Measurements from ENCODE around the gene TPRX1. TPM values are rescaled to one million over a fixed set of nuclear protein-coding genes. Genes with fewer than 3 reads are reported as not detected.
"Not testable (repeated sequence)": the region's sequence is repeated elsewhere in the genome, so short reads cannot be mapped to it uniquely, and the experiment has no call there.

Gene TPRX1
- total RNA-seq, 2 donors from 2014 or later, result not detected

DNA sequence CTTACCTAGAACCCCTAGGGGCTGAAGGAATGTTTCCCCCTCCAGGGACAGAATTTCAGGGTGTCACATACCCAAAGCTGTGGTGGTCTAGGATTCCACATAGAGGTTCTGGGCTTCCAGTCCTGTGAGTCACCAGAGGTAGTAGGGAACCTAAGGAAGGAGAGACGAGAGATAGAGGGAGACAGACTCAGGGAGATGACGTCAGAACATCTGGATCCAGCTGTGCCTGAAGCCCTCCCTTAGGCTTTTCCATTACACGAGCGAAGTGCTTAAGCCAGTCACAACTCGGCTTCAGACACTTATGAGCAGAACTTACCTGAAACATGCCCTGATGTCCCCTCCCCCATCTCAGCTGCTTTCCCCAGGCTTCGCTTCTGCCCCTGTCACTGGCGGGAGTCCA lies 37.7 kb downstream of the TPRX1 start:
- H3K27me3 Mint-ChIP-seq, result no peaks in the 10 kb centered on the region
- H3K4me3 Mint-ChIP-seq, result no peak overlapping the region
- no peaks in the 10 kb centered on the region for H3K9me3 Mint-ChIP-seq
- H3K36me3 Mint-ChIP-seq (ENCODE audit: low read depth), result no peaks in the 10 kb centered on the region
- no peak for ATAC-seq (replicated peaks)
- H3K4me1 Mint-ChIP-seq, result peaks cover 9% of the 10 kb centered on the region
- H3K27ac Mint-ChIP-seq, result no peak overlapping the region

DNA sequence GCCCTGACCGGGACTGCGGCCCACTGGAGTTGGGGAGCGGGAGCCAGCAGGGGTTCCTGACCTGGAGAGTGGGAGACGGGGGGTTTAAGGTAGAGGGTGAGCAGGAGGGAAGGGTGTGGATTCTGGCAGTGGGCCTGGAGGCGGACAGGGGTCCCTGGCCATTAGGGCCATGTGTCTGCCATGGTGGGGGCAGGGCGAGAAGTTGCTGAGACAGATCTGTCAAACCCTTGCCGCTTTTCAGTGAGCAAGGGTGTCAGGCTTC lies 38.1 kb downstream of the TPRX1 start:
- no peaks in the 10 kb centered on the region for H3K27me3 Mint-ChIP-seq
- H3K36me3 Mint-ChIP-seq (ENCODE audit: low read depth), result no peaks in the 10 kb centered on the region
- H3K9me3 Mint-ChIP-seq, result no peaks in the 10 kb centered on the region
- peaks cover 9% of the 10 kb centered on the region for H3K4me1 Mint-ChIP-seq
- no peak for ATAC-seq (replicated peaks)
- no peak overlapping the region for H3K4me3 Mint-ChIP-seq
- no peak overlapping the region for H3K27ac Mint-ChIP-seq

GRCh38 chr19:47765523-47766358 lies 38.6 kb downstream of the TPRX1 start:
- ATAC-seq (replicated peaks), result peak; percentile 65
- no peaks in the 10 kb centered on the region for H3K27me3 Mint-ChIP-seq
- no peaks in the 10 kb centered on the region for H3K9me3 Mint-ChIP-seq
- H3K27ac Mint-ChIP-seq, result no peak overlapping the region
- H3K4me1 Mint-ChIP-seq, result peaks cover 9% of the 10 kb centered on the region
- H3K4me3 Mint-ChIP-seq, result no peak overlapping the region
- no peaks in the 10 kb centered on the region for H3K36me3 Mint-ChIP-seq (ENCODE audit: low read depth)

- not testable (repeated sequence) for H3K27me3 Mint-ChIP-seq; H3K36me3 Mint-ChIP-seq (ENCODE audit: low read depth); H3K9me3 Mint-ChIP-seq; H3K4me1 Mint-ChIP-seq; H3K27ac Mint-ChIP-seq; H3K4me3 Mint-ChIP-seq; ATAC-seq (replicated peaks)
Measured at GRCh38 chr19:47764705-47765104, 39.6 kb downstream of the TPRX1 start.

DNA sequence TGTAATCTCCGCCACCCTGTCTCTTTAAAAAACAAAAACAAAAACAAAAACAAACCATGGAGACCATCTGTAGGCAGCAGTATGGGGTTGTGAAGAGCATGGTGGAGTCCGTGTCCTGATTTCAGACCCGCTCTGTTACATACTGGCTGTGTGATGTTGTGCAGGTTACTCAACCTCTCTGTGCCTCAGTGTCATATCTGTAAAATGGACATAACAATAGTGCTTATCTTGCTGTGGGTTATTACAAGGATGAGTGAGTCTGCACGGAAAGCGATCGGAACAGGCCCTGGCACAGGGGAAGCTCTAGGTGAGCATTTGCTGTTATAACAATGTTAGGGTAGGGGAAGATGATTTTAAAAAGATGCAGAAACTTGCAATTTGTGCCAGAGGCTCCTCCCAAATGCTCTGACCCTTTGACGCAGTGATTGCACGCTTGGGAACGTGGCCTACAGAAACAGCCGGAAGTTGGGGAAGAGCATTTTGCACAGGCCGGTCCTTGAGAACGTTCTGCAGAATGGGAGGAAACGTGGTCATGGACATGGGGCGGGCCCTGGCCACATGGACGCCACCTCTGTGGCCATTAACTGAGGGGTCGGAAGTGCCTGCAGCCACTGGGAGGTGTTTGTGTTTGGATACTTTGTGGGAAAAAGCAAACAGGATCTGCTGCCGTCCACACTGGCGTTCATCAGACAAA lies 41.6 kb downstream of the TPRX1 start:
- Mint-ChIP-seq H3K9me3 (no peaks in the 10 kb centered on the region), H3K27me3 (no peaks in the 10 kb centered on the region), H3K4me1 (peaks cover 4% of the 10 kb centered on the region), H3K36me3 (ENCODE audit: low read depth) (peaks cover 17% of the 10 kb centered on the region), H3K27ac (no peak overlapping the region), H3K4me3 (no peak overlapping the region)
- ATAC-seq (replicated peaks), result no peak

DNA sequence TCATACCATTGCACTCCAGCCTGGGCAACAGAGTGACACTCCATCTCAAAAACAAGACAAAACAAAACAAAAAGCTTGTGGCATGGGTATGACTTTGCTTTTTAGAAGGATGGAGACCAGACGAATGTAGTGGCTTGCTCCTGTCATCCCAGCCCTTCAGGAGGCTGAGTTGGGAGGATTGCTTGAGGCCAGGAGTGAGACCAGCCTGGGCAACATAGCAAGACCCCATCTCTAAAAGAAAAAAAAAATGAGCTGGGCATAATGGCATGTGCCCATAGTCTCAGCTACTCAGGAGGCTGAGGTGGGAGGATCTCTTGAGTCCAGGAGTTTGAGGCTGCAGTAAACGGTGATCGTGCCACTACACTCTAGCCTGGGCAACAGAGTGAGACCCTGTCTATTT lies 42.2 kb downstream of the TPRX1 start:
- Mint-ChIP-seq H3K9me3 (no peaks in the 10 kb centered on the region), H3K36me3 (ENCODE audit: low read depth) (peaks cover 23% of the 10 kb centered on the region), H3K4me1 (peaks cover 4% of the 10 kb centered on the region), H3K4me3 (no peak overlapping the region), H3K27ac (no peak overlapping the region), H3K27me3 (no peaks in the 10 kb centered on the region)
- ATAC-seq (replicated peaks), result no peak

DNA sequence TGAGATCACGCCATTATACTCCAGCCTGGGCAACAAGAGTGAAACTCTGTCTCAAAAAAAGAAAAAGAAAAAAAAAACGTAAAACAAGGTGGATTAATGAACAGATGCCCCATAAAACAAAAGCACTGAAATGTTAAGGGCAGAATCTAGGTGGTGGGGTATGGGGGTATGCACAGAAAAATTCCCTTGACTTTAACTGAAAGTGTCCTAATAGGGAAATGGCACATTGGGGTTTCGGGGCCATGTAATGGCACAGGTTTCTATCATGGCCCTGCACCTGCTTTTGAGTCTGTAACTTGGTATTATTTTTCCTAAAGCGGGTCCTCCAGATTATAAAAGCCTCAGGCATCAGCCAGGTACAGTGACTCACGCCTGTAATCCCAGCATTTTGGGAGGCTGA lies 42.8 kb downstream of the TPRX1 start:
- Mint-ChIP-seq H3K27ac (no peak overlapping the region), H3K4me1 (peaks cover 4% of the 10 kb centered on the region), H3K9me3 (no peaks in the 10 kb centered on the region), H3K36me3 (ENCODE audit: low read depth) (peaks cover 29% of the 10 kb centered on the region), H3K27me3 (no peaks in the 10 kb centered on the region), H3K4me3 (no peak overlapping the region)
- no peak for ATAC-seq (replicated peaks)

DNA sequence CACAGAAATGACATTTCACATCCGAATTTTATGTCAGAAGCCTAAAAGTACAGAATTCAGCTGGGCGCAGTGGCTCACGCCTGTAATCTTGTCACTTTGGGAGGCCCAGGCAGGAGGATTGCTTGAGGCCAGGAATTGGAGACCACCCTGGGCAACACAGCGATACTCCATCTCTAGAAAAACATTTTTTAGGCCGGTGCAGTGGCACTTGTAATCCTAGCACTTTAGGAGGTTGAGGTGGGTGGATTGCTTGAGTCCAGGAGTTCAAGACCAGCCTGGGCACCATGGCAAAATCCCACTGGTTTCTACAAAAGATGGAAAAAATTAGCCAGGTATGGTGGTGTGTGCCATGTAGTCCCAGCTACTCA lies 43.7 kb downstream of the TPRX1 start:
- Mint-ChIP-seq H3K27ac (no peak overlapping the region), H3K36me3 (ENCODE audit: low read depth) (peaks cover 35% of the 10 kb centered on the region), H3K27me3 (no peaks in the 10 kb centered on the region), H3K4me1 (peaks cover 4% of the 10 kb centered on the region), H3K4me3 (no peak overlapping the region), H3K9me3 (no peaks in the 10 kb centered on the region)
- no peak for ATAC-seq (replicated peaks)

GRCh38 chr19:47758443-47758804 lies 45.9 kb downstream of the TPRX1 start:
- no peak for ATAC-seq (replicated peaks)
- Mint-ChIP-seq H3K4me3 (no peak overlapping the region), H3K4me1 (no peaks in the 10 kb centered on the region), H3K9me3 (no peaks in the 10 kb centered on the region), H3K27me3 (no peaks in the 10 kb centered on the region), H3K36me3 (ENCODE audit: low read depth) (peaks cover 45% of the 10 kb centered on the region), H3K27ac (no peak overlapping the region)

DNA sequence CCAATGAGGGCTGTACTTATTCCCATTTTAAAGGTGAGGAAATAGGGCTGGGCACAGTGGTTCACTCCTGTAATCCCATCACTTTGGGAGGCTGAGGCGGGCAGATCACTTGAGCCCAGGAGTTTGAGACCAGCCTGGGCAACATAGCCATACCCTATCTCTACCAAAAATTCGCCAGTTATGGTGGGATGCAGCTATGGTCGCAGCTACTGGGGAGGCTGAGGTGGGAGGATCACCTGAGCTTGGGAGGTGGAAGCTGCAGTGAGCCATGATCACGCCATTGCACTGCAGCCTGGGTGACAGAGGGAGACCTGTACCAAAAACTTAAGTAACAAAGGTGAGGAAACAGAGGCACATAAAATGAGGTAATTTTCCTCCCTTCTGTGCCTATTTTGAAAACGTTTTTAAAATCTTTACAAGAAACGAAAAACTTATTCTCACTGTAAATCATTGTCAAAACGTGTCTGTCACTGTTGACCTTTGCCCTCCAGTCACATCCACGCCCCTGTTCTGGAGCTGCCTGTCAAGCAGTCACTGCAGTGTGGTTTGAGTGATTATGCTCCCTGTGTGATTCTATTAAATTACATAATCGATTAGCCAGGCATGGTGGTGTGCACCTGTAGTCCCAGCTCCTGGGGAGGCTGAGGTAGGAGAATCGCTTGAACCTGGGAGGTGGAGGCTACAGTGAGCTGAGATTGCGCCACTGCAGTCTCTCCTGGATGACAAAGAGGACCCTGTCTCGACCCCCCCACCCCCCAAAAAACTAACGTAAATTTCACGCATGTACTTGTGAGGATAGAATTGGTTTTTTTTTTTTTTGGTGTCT lies 46.5 kb downstream of the TPRX1 start:
- no peaks in the 10 kb centered on the region for H3K27me3 Mint-ChIP-seq
- no peak overlapping the region for H3K27ac Mint-ChIP-seq
- peaks cover 50% of the 10 kb centered on the region for H3K36me3 Mint-ChIP-seq (ENCODE audit: low read depth)
- no peaks in the 10 kb centered on the region for H3K9me3 Mint-ChIP-seq
- no peak for ATAC-seq (replicated peaks)
- no peaks in the 10 kb centered on the region for H3K4me1 Mint-ChIP-seq
- H3K4me3 Mint-ChIP-seq, result no peak overlapping the region

DNA sequence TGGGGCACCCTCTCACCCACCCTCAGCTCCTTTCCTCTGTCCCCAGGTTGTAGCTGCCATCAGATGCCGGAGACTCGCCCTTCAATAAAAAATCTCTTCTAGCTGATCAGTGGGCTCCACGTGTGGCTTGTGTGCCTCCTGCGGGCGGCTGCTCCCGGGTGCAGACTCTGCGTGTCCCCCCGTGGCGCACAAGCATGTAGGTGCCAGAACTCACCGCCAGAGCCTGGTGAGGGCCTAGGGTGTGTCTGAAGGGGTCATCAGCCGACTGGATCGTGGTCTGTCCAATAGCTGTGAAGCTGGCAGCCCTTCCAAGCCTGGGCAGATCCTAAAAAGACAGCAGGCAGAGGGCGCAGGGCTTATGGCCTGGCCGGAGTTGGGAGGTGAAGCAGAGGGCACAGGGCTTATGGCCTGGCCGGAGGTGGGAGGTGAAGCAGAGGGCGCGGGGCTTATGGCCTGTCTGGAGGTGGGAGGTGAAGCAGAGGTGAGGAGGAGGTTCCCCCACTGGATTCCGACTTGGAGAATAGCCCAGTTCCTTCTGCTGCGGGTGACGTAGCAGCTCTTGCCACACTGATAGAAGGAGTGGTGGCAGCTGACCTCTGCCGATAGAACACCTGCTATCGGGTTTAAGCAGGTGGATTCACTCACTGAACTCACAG lies 47.3 kb downstream of the TPRX1 start:
- H3K27me3 Mint-ChIP-seq, result no peaks in the 10 kb centered on the region
- no peak for ATAC-seq (replicated peaks)
- no peak overlapping the region for H3K27ac Mint-ChIP-seq
- no peak overlapping the region for H3K4me3 Mint-ChIP-seq
- H3K36me3 Mint-ChIP-seq (ENCODE audit: low read depth), result peaks cover 58% of the 10 kb centered on the region
- H3K9me3 Mint-ChIP-seq, result no peaks in the 10 kb centered on the region
- no peaks in the 10 kb centered on the region for H3K4me1 Mint-ChIP-seq

GRCh38 chr19:47756627-47756929 lies 47.8 kb downstream of the TPRX1 start:
- H3K9me3 Mint-ChIP-seq, result no peaks in the 10 kb centered on the region
- no peak overlapping the region for H3K27ac Mint-ChIP-seq
- ATAC-seq (replicated peaks), result no peak
- H3K27me3 Mint-ChIP-seq, result no peaks in the 10 kb centered on the region
- no peaks in the 10 kb centered on the region for H3K4me1 Mint-ChIP-seq
- H3K4me3 Mint-ChIP-seq, result no peak overlapping the region
- peaks cover 63% of the 10 kb centered on the region for H3K36me3 Mint-ChIP-seq (ENCODE audit: low read depth)

GRCh38 chr19:47755762-47756626 lies 48.4 kb downstream of the TPRX1 start:
- Mint-ChIP-seq H3K4me1 (no peaks in the 10 kb centered on the region), H3K36me3 (ENCODE audit: low read depth) (peaks cover 69% of the 10 kb centered on the region), H3K4me3 (no peak overlapping the region), H3K27me3 (no peaks in the 10 kb centered on the region), H3K9me3 (no peaks in the 10 kb centered on the region), H3K27ac (no peak overlapping the region)
- ATAC-seq (replicated peaks), result no peak
